OCI-LY1 (cell line): ENCODE data around the gene ZNF462.

Experiments used
- H2AFZ ChIP-seq: fragments of 200-600 bp; sonication (generic), shearing (Covaris generic); 2 replicates; pipeline ENCODE4 v1.6.0; 2014; ENCODE audit warnings: antibody characterized with exemption, mild to moderate bottlenecking, low read length
- H3F3A ChIP-seq: fragments of 200-600 bp; sonication (generic), shearing (Covaris generic); 2 replicates; pipeline ENCODE4 v1.6.0; 2014; ENCODE audit warnings: mild to moderate bottlenecking, antibody characterized with exemption, low read length, moderate library complexity; ENCODE audit not compliant: insufficient read depth
- H3K27ac ChIP-seq: fragments of 200-600 bp; sonication (generic); 2 replicates; pipeline ENCODE4 v1.5.1; 2014; ENCODE audit warnings: low read length, mixed run types, mild to moderate bottlenecking, low read depth; ENCODE audit not compliant: poor library complexity, severe bottlenecking
- H3K27me3 ChIP-seq: fragments of 200-600 bp; sonication (generic); 2 replicates; pipeline ENCODE4 v1.6.0; 2014; ENCODE audit warnings: antibody characterized with exemption, mild to moderate bottlenecking, low read length, moderate library complexity; ENCODE audit not compliant: insufficient read depth
- H3K36me3 ChIP-seq: fragments of 200-600 bp; sonication (generic); 2 replicates; pipeline ENCODE4 v1.6.1; 2014; ENCODE audit warnings: mild to moderate bottlenecking, antibody characterized with exemption, low read length, moderate library complexity, mixed read lengths; ENCODE audit not compliant: insufficient read depth
- H3K4me1 ChIP-seq: fragments of 200-600 bp; sonication (generic); 2 replicates; pipeline ENCODE4 v1.5.1; 2014; ENCODE audit warnings: mild to moderate bottlenecking, low read length, moderate library complexity; ENCODE audit not compliant: insufficient read depth, severe bottlenecking
- H3K4me2 ChIP-seq: fragments of 200-600 bp; sonication (generic), shearing (Covaris generic); 2 replicates; pipeline ENCODE4 v1.6.1; 2014; ENCODE audit warnings: low read length
- H3K4me3 ChIP-seq: fragments of 200-600 bp; sonication (generic); 2 replicates; pipeline ENCODE4 v1.5.1; 2014; ENCODE audit warnings: low read length, low read depth, mild to moderate bottlenecking, mixed read lengths; ENCODE audit not compliant: poor library complexity, severe bottlenecking
- H3K79me2 ChIP-seq: fragments of 200-600 bp; shearing (Covaris generic); 2 replicates; pipeline ENCODE4 v1.6.1; 2016; ENCODE audit warnings: mixed run types, low read length, mixed read lengths; ENCODE audit not compliant: insufficient read depth
- H3K9ac ChIP-seq: fragments of 200-600 bp; sonication (generic), shearing (Covaris generic); 2 replicates; pipeline ENCODE4 v1.6.1; 2014; ENCODE audit warnings: mild to moderate bottlenecking, low read length, mixed read lengths
- H3K9me2 ChIP-seq: fragments of 200-600 bp; sonication (generic), shearing (Covaris generic); 2 replicates; pipeline ENCODE4 v1.6.1; 2014; ENCODE audit warnings: low read depth, mild to moderate bottlenecking, low read length, mixed read lengths
- H3K9me3 ChIP-seq: fragments of 200-600 bp; shearing (Covaris generic); 2 replicates; pipeline ENCODE4 v1.6.1; 2014; ENCODE audit warnings: low read length, mixed read lengths
- H4K20me1 ChIP-seq: fragments of 200-600 bp; sonication (generic), shearing (Covaris generic); 2 replicates; pipeline ENCODE4 v1.6.0; 2016; ENCODE audit warnings: mild to moderate bottlenecking, low read length; ENCODE audit not compliant: insufficient read depth
- CTCF ChIP-seq: fragments of 200-600 bp; sonication (generic), shearing (Covaris generic); IDR thresholded peaks from 2 replicates; pipeline ENCODE4 v1.5.1; 2017; ENCODE audit warnings: mild to moderate bottlenecking, antibody characterized with exemption, low read length, moderate library complexity, mixed read lengths
- EZH2 ChIP-seq: fragments of 200-600 bp; sonication (generic), shearing (Covaris generic); IDR thresholded peaks from 2 replicates; pipeline ENCODE4 v1.8.0; 2017; ENCODE audit warnings: borderline replicate concordance, mixed run types, mild to moderate bottlenecking, antibody characterized with exemption, low read length, moderate library complexity, mixed read lengths

Gene ZNF462

GRCh38 chr9:107025260-107026035 lies 162.5 kb downstream of the ZNF462 start:
- no peak overlapping the region for H3K27ac ChIP-seq
- H3K79me2 ChIP-seq = no peaks in the 10 kb centered on the region
- H3K9me2 ChIP-seq = no peaks in the 10 kb centered on the region
- no peaks in the 10 kb centered on the region for H3K36me3 ChIP-seq
- no peak overlapping the region for H2AFZ ChIP-seq
- peaks cover 6% of the 10 kb centered on the region for H3K4me1 ChIP-seq
- no peaks in the 10 kb centered on the region for H3F3A ChIP-seq
- TF ChIP-seq EZH2 = no peak
- no peak for TF ChIP-seq CTCF
- H3K27me3 ChIP-seq = no peaks in the 10 kb centered on the region
- H3K9ac ChIP-seq = no peak overlapping the region
- no peak overlapping the region for H3K4me3 ChIP-seq
- no peaks in the 10 kb centered on the region for H3K9me3 ChIP-seq
- H3K4me2 ChIP-seq = no peak overlapping the region
- H4K20me1 ChIP-seq = no peaks in the 10 kb centered on the region

- no peak overlapping the region for H3K4me2 ChIP-seq
- no peak overlapping the region for H2AFZ ChIP-seq
- no peaks in the 10 kb centered on the region for H3K36me3 ChIP-seq
- H3K27me3 ChIP-seq = no peaks in the 10 kb centered on the region
- no peaks in the 10 kb centered on the region for H4K20me1 ChIP-seq
- H3K9me2 ChIP-seq = no peaks in the 10 kb centered on the region
- H3K4me1 ChIP-seq = peaks cover 3% of the 10 kb centered on the region
- no peaks in the 10 kb centered on the region for H3F3A ChIP-seq
- H3K9me3 ChIP-seq = no peaks in the 10 kb centered on the region
- H3K9ac ChIP-seq = no peak overlapping the region
- H3K79me2 ChIP-seq = no peaks in the 10 kb centered on the region
- TF ChIP-seq EZH2 = no peak
- no peak for TF ChIP-seq CTCF
- H3K4me3 ChIP-seq = no peak overlapping the region
- no peak overlapping the region for H3K27ac ChIP-seq
These were observed 166.2 kb downstream of the ZNF462 start for GRCh38 chr9:107029146-107029545.

DNA sequence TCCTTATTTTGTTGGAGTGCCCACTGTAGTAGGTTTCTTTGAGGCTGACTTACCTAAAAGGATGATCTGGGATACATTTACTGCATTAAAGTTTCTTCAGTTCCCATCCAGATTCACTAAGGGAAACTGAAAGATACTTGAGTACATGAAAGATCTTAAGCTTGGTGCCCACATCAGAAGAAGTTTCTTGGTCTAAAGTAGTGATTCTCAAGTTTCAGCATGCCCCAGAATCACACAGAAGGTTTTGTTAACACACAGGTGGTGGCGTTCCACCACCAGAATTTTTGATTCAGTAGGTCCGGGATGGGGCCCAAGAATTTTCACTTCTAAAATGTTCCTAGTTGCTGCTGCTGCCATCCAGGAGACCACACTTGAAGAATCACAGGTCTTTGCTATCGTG lies 171.0 kb downstream of the ZNF462 start:
- no peak for TF ChIP-seq EZH2
- no peak for TF ChIP-seq CTCF
- H4K20me1 ChIP-seq = no peaks in the 10 kb centered on the region
- H3K27me3 ChIP-seq = no peaks in the 10 kb centered on the region
- H3K79me2 ChIP-seq = no peaks in the 10 kb centered on the region
- H3K4me3 ChIP-seq = no peak overlapping the region
- H3K9me3 ChIP-seq = no peaks in the 10 kb centered on the region
- H2AFZ ChIP-seq = no peak overlapping the region
- no peaks in the 10 kb centered on the region for H3K36me3 ChIP-seq
- H3K9me2 ChIP-seq = no peaks in the 10 kb centered on the region
- H3F3A ChIP-seq = no peaks in the 10 kb centered on the region
- no peak overlapping the region for H3K9ac ChIP-seq
- H3K4me1 ChIP-seq = no peaks in the 10 kb centered on the region
- no peak overlapping the region for H3K27ac ChIP-seq
- no peak overlapping the region for H3K4me2 ChIP-seq
